GM12872 (cell line): ENCODE measurements around the gene CFAP52.

ENCODE experiments used
- TF ChIP-seq, protein P1 (sequence below): IDR thresholded peaks from 3 replicates; pipeline ENCODE4 v1.5.1; 2011; ENCODE audit warnings: low read depth, mild to moderate bottlenecking, low read length, moderate library complexity; ENCODE audit not compliant: insufficient read depth

The CFAP52 gene, protein sequence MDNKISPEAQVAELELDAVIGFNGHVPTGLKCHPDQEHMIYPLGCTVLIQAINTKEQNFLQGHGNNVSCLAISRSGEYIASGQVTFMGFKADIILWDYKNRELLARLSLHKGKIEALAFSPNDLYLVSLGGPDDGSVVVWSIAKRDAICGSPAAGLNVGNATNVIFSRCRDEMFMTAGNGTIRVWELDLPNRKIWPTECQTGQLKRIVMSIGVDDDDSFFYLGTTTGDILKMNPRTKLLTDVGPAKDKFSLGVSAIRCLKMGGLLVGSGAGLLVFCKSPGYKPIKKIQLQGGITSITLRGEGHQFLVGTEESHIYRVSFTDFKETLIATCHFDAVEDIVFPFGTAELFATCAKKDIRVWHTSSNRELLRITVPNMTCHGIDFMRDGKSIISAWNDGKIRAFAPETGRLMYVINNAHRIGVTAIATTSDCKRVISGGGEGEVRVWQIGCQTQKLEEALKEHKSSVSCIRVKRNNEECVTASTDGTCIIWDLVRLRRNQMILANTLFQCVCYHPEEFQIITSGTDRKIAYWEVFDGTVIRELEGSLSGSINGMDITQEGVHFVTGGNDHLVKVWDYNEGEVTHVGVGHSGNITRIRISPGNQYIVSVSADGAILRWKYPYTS

DNA sequence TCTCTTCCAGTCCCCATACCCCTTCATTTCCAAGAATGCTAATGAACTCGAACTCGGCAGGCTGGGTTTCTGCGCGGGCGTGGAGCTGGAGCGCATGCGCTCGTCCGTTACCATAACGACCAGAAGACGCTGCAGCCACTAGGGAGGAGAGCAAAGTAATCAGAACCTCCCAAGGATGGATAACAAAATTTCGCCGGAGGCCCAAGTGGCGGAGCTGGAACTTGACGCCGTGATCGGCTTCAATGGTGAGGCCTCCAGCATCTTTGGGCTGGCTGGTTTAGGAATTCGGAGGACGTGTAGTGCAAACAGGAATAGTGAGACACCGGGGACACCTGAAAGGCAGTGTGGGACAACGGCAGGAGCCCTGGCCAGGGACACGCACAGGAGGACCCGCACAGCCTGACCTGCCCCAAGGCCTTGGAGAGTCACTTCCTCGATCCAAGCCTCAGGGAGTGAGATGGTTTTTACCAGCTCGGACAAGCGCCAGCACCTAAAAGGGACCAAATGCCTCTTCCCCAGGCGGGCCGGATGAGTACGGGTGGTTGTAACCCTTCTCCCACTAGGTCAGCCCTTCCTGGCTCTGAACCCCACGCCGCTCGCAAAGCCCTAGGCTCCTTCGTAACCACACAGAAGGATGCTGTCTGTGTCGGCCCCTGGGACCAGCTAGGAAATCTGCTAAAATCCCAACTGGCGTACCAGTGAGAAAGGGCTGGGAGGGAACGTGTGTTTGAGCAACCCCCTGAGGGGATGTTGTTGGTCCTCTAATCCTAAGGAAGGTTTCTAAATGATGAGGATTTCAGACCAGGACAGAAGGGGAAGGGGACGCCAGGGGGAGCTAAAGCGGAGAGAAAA lies at the start of gene CFAP52:
TSS of gene CFAP52 (plus strand) at position 122 of the 852 bp plus-strand sequence. CDS start at position 176, 54 bp downstream.
- TF ChIP-seq, protein P1, sequence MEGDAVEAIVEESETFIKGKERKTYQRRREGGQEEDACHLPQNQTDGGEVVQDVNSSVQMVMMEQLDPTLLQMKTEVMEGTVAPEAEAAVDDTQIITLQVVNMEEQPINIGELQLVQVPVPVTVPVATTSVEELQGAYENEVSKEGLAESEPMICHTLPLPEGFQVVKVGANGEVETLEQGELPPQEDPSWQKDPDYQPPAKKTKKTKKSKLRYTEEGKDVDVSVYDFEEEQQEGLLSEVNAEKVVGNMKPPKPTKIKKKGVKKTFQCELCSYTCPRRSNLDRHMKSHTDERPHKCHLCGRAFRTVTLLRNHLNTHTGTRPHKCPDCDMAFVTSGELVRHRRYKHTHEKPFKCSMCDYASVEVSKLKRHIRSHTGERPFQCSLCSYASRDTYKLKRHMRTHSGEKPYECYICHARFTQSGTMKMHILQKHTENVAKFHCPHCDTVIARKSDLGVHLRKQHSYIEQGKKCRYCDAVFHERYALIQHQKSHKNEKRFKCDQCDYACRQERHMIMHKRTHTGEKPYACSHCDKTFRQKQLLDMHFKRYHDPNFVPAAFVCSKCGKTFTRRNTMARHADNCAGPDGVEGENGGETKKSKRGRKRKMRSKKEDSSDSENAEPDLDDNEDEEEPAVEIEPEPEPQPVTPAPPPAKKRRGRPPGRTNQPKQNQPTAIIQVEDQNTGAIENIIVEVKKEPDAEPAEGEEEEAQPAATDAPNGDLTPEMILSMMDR: peak; percentile 73

DNA sequence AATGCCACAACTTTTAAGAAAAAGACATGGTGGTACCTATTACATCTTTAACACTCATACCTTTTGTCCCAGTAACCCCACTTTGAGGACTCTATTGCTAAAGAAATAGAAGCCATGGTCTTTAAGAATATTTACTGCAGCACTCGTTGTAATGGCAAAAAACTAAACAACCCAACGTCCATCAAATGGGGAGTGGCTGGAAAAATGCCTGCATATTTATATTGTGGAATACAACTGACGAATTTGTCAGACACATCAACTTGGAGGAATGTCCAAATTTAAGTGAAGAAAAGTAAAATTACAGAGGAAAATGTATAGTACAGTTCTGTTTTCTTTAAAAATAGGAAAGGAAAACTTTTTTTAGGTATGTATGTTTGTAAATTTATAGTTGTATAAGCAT lies 48.7 kb upstream of the CFAP52 start:
- TF ChIP-seq, protein P1: no peak

DNA sequence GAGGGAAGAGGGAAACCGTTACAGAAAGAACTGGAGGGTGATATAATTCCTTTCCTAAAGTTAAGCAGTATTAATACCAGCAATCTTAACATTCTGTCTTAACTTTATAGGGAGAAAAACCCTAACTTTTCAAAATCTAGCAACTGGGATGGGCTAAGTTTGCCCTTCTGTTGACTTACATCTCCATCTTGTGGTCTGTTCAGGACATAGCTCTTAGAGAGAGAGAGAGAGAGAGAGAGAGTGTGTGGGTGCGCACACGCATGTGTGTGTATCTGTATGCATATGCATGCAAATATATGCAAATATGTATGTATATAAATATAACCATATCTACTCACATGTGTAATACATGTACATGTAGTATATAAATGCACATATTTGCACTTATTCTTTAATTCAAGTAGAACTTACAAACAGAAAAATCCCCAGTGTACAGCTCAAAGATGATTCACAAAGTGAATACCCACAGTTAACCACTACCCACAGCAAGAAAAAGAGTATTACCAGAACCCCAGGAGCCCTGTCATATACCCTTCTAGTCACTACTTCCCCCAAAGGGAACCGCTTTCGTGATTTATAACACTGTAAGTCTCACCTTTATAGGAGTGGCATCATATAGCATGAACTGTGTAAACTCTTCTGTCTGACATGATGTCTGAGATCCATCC lies 47.3 kb upstream of the CFAP52 start:
- TF ChIP-seq, protein P1: peak; percentile 41; the same call in 1 of the 3 replicates

DNA sequence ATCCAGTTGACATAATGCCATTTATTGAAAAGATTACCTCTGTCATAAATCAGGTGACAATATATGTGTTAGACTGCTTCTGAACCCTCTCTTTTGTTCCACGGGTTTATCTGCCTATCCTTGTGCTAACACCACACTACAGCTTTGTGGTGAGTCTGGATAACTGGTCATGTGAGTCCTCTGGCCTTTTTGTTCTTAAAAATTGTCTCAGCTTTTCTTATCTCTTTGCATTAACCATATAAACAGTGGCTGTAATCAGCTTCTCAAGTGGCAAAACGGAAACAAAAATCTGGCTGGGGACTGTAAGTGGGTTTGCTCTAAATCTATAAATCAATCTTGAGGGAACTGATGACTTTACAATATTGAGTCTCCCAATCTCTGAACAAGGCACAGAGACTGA lies 45.4 kb upstream of the CFAP52 start:
- TF ChIP-seq, protein P1: no peak

DNA sequence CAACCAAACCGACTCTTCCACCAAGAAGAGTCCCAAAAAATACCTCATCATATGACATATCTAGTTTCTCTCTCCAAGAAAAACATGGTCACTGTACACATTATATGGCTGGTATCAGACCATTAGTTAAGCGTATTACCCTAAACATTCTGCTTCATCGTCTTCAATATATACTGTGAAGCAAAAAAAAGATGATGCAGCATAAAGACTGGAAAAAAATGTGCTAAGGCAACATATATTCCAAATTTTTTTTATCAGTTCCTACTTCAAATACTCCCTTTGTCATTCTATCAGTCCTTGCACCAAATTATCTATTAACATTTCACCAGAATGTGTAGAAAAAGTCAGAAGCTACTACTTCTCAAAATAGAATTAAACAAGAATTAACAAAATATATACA lies 43.7 kb upstream of the CFAP52 start:
- TF ChIP-seq, protein P1: no peak

DNA sequence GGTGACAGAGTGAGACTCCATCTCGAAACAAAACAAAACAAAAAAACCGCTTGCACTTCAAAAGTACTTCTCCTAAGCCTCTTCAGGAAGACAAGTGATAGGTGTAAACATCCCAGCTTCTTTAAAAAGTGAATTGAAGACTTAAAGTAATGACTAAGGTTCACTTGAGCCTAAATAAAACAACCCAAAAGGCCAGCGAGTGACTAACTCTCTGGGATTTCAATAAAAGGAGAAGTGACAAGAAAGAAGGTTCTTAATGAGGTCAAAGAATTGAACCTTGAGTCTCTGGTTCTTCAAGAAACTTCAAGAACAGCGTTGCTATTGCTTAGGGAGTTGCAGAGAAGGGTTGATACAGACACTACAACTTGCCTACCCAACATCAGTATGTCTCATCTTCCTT lies 43.0 kb upstream of the CFAP52 start:
- TF ChIP-seq, protein P1: no peak
